Measurements from ENCODE around the gene ZNF143.
"Not testable (repeated sequence)": the region's sequence is repeated elsewhere in the genome, so short reads cannot be mapped to it uniquely, and the experiment has no call there.

The ZNF143 gene

DNA sequence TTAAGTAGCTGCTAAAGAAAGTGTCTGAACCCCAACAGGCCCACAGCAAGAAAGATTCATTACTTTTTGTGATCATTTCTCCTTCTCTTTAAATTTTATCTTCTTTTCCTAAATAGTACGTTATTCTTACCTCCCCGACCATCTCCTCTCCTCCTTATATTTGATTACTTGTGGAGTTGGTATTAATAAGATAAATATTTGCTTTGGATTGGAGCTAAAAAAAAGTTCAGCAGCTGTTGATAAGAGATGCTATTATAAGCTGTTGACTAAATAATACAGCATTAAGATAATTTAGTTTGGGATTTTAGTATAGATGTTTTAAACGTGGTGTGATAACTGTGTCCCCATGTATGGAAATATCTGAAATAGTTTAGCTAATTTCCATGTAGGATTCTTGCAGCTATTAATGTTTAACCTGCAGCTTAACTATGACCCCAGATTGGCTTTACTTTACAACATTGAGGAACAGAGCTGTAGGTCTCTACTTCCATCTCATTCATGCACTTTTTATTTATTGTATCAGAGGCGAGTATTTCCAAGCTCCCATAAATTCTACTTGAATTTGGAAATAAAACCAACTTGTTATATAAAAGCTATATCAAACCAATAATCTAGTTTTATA, 37.8 kb downstream of the ZNF143 start:
- DNase-seq (ENCODE audit: low read depth) = no peak

DNA sequence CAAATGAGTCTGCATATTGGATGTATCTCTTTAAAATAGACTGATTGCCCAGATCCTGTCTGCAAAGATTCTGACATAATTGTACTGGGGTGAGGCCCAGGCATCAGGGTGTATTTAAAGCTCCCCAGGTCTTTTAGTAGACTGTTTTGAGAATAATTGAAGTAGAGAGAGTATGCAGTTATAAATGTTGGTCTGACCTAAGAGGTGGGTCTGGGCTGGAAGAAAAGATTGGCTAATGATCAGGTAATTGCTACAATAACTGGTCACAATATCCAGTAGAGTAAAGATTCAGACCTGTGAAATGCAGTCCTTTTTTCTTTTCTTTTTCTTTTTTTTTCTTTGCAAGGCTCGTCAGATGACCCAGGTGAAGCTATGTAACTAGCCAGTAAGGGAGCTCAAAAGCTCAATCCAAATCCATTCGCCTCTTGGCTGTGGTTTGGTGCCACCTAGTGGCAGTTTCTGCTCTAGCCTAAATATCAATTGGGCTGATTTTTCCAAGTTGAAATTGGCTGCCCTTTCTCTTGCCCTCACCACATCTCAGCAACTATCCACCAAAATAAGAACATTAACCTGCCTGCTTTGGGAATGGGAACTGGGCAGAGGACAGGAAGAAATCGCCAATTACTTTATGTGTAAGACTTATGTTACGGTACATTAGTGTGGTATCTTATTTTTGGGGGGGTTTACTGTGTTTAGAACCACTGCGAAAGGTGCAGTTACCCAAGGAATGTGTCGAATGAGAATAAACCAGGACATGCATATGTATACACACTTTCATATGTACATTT, 45.9 kb downstream of the ZNF143 start:
- DNase-seq (ENCODE audit: low read depth) = peak; percentile 63

DNA sequence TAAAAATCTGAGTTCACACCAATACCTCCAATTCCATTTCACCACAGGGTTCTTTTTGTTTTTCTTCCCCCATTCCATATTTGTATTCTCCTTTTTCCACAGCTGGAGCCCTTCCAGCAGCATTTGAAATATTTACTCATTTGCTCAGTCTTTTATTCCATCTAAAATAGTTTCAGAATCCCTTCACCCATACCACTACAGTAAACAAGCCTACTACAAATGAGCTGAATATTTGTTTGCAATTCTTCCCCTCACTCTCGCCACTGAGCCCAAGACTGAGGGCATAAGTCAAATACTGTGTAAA, 46.4 kb downstream of the ZNF143 start:
- DNase-seq (ENCODE audit: low read depth) = no peak

DNA sequence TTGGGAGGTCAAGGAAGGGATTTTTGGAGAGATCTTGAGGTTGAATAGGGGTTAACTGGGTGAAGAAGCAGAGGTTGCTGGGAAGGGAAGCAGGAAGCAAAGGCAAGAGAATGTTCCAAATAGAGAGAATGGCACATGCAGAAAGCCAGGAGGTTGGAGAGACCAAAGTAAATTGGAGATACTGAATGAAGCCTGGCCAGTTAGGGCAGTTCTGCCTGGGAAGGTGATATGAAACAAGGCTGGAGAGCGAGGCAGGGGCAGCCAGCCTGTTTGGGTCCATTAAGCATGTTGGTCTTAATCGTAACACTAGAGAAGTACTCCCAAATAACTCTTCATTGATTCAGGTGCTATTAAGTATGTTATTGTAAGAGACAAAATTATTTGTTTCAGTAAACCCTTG, 48.2 kb downstream of the ZNF143 start:
- no peak for DNase-seq (ENCODE audit: low read depth)

DNA sequence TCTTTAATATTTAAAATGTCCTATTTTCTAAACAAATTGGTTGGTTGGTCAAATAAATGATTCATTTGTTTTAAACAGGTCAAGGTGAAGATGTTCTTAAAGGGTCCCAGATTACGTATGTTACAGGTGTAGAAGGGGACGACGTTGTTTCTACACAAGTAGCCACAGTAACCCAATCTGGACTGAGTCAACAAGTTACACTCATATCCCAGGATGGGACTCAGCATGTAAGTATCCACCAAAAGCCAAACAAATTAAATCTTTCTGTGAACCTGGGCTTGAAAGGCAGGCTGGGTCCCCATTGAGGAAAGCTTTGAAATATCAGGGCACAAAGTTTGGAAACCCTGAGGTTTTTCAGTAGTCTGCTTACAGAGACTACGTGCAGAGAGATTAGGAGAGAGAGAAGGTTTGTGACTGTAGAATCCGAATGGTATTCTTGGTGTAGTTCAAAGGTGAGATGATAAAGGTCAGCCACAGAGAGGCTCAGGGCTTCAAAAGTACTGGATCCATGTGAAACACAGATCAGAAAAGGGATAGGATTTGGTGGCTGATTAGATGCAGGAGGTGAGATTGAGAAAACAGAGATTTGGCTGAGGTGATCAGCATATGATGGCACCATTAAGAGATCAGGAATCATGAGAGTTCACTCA, 51.7 kb downstream of the ZNF143 start:
- no peak for DNase-seq (ENCODE audit: low read depth)

DNA sequence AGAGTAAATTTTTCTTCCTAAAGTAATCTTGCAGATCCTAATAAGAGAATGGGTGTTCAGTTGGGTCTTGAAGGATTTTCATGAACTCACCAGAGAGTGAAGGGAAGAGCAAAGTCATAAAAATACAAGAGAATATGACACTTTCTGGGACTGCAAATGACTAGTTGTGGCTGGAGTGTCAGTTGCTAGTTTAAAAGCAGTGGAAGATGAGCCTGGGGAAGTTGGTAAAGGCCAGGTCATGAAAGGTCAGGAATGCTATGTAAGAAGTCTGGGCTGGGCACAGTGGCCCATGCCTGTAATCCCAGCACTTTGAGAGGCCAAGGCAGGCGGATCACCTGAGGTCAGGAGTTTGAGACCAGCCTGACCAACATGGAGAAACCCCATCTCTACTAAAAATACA, 53.8 kb downstream of the ZNF143 start:
- not testable (repeated sequence) for DNase-seq (ENCODE audit: low read depth)

DNA sequence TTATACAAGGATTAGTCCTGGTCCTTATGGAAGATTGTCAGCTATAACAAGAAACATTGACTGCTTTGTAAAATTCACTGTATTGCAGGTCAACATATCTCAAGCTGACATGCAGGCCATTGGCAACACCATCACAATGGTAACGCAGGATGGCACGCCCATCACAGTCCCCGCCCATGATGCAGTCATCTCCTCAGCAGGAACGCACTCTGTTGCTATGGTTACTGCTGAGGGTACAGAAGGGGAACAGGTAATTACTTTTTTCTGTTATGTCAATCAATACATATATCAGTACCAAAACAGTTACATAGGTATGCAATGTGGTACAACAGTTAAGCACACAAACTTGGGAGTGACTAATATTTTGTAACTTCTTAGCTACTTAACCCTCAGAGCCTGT, 55.3 kb downstream of the ZNF143 start:
- DNase-seq (ENCODE audit: low read depth) = no peak

DNA sequence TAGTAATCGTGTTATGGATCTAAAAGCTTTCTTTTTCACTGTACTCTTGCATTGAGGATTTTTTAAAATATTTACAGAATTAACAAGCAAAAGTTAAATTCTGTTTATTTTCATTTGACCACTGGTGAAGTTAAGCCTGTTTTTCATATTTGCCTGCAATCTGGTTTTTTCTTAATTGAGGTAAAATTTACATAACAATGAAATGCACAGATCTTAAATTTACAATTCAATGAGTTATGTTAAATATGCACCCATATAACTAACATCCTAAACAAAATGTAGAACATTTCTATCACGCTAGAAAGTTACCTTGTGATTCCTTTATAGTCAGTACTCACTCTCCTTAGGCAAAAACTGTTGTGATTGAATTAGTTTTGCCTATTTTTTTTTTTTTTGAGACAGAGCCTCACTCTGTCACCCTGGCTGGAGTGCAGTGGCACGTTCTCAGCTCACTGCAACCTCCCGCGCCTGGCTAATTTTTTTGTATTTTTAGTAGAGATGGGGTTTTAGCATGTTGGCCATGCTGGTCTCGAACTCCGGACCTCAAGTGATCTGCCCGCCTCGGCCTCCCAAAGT, 58.1 kb downstream of the ZNF143 start:
- DNase-seq (ENCODE audit: low read depth) = no peak

DNA sequence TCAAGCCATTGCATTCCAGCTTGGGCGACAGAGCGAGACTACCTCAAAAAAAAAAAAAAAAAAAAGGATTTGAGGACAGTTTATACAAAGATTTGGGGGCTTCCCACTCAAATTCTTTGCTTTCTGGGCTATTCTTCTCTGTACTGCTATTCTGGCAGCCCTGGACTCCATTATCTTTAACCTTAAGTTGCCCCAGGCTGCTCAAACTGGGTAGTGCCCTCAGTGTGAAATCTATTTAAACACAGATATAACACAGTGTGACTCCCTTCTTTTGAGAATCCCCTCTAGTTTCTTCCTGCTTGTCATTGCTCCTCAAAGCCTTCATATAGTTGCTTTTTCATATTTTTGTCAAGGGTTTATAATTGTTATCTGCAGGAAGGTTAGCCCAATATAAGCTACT, 63.2 kb downstream of the ZNF143 start:
- no peak for DNase-seq (ENCODE audit: low read depth)

DNA sequence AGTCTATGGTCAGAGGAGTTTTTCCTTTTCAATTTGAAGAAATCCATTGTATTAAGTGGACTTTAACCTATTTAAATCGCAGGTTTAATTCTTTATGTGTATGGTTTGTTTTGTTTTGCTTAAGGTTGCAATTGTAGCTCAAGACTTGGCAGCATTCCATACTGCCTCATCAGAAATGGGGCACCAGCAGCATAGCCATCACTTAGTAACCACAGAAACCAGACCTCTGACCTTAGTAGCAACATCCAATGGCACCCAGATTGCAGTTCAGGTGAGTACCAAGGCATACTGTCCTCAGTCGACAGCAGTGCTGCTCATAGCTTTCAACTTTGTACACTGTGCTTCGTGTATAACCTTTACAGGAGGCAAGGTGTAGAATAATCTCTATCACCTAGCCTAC, 64.3 kb downstream of the ZNF143 start:
- no peak for DNase-seq (ENCODE audit: low read depth)

DNA sequence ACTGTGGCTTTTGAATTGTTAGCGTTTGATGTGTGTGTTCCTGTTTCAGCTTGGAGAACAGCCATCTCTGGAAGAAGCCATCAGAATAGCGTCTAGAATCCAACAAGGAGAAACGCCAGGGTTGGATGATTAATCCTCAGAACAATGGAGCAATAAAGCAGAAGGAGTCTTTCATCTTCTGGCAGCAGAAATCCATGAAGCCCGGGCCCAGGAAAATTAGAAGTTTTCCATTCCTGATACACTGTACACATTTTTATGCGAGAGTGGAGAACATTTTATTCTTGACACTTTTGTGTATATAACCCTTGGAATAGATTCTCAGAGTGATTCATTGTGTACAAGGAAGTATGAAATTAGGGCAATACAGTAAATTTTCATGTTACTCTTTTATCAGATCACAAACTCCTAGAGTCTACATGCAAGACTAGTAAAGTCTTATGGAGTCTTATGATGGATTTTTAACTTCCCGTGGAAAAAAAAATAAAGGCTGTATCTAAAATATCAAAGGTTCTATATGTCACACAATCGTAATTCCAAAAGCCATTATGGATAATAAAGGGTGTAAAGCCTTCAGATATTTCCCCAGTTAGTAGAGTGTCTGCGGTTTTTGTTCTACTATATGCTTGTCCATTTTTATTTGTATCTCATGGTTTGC, 66.8 kb downstream of the ZNF143 start:
- DNase-seq (ENCODE audit: low read depth) = peak; percentile 90

DNA sequence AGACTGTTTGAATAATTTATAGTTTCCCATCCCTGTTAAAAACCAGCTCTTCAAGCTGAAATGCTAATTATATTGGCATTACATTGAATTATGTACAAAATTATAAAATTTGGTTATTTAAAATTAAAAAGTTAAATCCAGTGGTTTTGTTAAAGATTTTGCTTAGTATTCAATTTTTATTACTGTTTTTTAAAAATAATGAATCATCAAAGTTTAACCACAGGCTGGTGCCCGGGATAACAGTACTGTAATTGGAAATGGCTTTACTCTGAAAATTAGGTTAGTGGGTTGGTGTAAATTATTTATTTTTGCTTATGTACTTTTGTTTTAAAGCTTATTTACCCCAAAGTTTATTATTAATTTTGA, 67.3 kb downstream of the ZNF143 start:
- DNase-seq (ENCODE audit: low read depth) = no peak

DNA sequence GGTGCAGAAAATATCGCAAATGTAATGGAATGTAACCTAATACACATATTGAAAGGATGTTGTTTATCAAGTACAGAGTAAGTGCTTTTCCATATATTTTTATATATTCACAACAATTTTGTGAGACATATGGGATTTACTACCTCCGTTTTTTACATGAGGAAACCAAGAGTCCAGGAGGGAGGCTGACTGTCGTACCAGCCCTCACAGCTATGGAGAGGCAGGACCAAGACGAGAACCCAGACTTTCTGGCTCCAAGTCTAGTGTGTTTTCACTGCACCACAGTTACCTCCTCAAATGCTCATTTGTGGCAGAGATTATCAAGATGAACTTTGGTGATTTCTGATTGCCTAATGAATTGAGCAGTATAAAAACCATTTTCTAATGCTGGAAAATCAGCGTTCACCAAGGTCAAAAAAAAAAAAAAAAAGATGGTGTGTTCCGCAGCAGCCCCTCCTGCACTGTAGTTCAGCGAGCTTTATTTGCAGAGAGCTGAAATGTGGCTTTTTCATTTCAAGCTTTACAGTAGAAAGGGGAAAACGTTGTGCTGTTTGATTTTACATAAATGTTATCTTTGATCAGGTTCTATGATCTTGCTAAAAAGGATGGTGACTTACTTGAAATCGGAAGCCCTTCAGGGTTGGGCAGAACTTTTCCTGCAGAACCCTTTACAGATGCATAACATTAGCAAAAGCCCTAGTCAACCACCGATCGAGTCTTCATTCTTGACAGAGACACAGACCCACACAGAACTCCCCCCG, 67.9 kb downstream of the ZNF143 start:
- no peak for DNase-seq (ENCODE audit: low read depth)

DNA sequence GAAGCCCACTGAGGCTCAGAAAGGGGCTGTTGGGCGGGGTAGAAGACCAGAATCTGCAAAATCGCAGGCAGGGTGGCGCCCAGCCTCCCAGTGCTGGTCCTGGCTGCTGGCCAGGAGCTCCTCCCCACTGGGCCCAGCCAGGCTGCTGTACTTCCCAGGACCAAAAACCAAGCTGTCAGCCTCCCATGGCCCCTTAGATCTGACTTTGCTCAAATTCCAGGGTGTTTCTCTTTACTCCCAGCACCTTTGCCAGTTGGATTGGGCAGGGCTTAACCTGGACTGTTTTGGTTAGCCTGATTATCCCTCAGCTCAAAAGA, 68.5 kb downstream of the ZNF143 start:
- no peak for DNase-seq (ENCODE audit: low read depth)

DNA sequence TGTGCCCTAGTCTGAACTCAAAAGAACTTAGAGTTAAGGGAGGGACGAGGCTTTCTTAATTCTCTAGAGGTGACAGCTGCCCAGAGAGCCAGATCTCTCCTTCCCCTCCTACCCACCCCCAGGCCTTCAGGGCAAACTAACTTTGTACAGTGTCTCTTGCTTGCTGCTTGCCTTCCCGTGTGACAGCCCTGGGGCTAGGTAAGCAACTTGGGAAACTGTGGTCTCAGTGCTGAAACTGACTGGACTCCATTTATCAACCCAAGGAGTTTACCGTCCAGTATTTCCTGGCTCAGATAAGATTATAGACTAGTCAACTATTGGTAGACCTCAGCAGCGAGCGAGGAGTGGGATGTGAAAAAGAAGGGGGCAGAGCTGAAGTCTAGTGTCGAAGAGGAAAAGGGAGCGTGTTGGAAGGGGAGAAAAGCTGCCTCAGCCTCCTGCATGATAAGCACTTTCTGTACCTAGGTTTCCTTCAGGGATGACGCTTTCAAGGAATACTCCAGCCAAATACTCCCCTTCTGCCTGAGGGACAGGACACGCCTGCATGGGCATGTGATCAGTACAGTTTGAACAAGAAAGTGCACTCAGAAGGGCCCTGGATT, 69.3 kb downstream of the ZNF143 start:
- no peak for DNase-seq (ENCODE audit: low read depth)

DNA sequence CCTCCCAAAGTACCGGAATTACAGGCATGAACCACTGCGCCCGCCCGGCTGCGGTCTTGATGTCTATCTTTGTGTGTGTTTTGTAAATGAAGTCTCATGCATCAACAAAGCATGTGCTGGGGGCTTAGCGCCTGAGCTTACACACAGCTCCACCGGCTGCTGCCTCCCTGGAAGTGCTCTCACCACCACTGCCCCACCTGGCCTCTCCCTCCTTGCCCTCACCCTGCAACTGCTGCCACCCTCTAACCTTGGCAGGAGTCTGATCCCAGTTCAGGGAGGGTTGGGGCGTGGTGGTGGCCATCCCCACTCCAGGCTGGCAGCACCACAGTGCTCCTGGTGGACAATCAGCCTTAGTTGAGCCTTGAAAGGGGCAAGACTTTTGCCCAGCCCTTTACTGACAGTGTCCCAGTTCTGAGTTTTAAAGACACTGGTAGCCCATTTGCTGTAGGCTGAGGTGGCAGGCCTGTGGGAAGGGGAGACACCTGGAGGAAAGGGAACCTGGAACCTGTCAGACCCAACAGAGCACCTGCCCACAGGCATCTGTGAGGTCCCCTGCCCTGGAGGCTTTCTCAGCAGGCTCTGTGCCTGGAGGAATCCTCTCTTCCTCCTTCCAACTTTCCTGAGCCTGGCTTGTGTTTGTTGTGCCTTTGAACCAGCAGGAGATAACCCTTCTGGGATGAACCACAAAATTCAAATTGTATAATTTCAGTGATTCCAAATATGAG, 70.3 kb downstream of the ZNF143 start:
- DNase-seq (ENCODE audit: low read depth) = no peak

DNA sequence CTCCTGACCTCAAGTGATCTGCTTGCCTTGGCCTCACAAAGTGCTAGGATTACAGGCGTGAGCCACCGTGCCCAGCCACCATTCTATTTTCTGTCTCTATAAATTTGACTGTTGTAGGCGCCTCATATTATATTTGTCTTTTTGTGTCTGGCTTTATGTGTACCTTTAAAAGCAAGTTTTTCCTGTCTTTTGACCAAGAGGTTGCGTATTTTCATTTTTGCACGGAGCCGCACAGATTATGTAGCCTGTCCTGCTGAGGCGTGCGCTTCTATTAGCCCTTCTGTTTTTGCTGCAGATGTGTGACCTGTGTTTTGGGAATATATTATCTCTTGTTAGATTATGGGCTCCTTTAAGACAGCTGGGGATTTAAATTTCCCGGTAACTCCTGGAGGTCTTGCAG, 72.2 kb downstream of the ZNF143 start:
- no peak for DNase-seq (ENCODE audit: low read depth)

DNA sequence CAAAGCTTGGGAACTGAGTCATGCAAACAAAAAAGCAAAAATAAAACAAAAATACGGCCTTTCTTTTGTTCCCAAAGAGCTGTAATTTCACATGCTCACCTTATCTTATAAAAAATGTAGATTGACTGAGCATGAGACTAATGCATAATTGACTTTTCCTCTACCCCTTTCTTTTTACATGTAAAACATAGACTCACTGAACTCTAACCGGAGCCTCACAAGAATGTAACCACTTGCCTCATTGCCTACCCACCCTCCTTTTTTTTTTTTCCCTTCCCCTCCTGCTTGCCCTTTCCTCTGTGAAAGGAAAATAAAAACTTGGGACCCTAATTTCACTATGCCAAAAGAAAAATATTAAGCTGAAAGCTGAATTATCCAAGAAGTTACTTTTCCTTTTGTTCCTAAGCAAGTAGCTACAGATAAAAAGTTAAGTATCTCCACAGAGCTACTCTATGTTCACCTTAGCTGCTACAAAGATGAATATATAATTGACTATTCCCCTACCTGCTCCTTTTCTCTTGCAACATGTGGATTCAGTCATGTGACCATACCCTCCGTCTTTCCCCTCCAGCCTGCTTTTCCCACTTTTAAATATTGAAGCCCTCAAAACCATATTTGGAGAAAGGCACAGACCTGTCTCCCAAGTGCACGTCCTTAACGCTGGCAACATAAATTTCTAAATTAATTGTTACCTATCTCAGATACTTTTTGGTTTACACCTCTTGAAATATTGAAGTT, 73.1 kb downstream of the ZNF143 start:
- DNase-seq (ENCODE audit: low read depth) = no peak

DNA sequence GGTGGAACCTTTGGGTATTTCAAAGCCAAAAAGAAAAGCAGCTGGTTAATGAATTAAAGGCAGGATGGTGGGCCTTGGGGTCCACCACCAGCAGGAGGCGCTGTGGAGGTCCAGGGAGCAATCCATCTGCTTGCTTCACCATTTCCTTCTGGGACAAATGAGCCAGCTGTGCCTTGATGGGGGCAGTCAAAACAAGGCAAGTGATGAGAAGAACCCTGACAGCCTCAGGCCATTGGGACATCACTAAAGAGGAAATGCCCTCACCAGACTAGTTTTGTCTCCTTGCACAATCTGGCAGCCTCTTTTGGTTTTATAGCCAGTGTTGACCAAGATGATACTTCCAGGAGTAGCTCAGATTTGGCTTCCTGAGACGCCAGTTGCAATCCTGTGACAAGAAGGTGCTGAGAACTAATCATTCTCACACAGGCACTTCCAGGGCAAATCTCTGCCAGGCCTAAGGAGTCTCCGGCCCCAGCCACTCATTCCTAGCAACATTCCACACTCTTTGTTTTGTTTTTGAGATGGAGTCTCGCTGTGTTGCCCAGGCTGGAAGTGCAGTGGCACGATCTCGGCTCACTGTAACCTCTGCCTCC, 74.5 kb downstream of the ZNF143 start:
- DNase-seq (ENCODE audit: low read depth) = peak; percentile 34

DNA sequence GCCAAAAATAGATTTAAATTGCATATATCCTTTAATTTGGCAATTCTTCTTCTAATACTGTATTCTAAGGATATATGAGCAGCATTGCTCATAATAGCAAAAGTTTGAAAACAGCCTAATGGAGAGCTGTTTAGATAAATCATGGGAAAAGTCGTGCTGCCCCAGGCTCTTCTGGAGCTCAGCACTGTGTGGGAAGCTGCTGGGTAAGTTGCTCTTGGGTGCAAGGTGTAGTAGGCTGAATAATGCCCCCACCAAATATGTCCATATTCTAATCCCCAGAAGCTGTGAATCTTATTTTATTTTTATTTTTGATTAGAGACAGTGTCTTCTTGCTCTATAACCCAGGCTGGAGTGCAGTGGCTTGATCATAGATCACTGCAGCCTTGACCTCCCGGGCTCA, 77.7 kb downstream of the ZNF143 start:
- DNase-seq (ENCODE audit: low read depth) = no peak

Measured in stromal cell of bone marrow (primary cell).